Endothelial cell (in vitro differentiated cells): ENCODE data around the gene TMEM179. TPM values are rescaled to one million over a fixed set of nuclear protein-coding genes. Genes with fewer than 3 reads are reported as not detected.

Experiments
- DNase-seq: peaks from one replicate; pipeline ENCODE4 v3.0.0; 2021; ENCODE audit warnings: low spot score
- H3K27ac Mint-ChIP-seq: one replicate; pipeline ENCODE4 v1.8.0; 2021; ENCODE audit warnings: mixed read lengths, inconsistent platforms; ENCODE audit not compliant: unreplicated experiment
- H3K27me3 Mint-ChIP-seq: one replicate; pipeline ENCODE4 v1.8.0; 2021; ENCODE audit warnings: mild to moderate bottlenecking, moderate library complexity, mixed read lengths, inconsistent platforms; ENCODE audit not compliant: unreplicated experiment
- H3K36me3 Mint-ChIP-seq: one replicate; pipeline ENCODE4 v1.8.0; 2021; ENCODE audit warnings: mild to moderate bottlenecking, low read depth, mixed read lengths, inconsistent platforms; ENCODE audit not compliant: unreplicated experiment
- H3K4me1 Mint-ChIP-seq: one replicate; pipeline ENCODE4 v1.8.0; 2021; ENCODE audit warnings: mild to moderate bottlenecking, mixed read lengths, inconsistent platforms; ENCODE audit not compliant: unreplicated experiment
- H3K4me3 Mint-ChIP-seq: one replicate; pipeline ENCODE4 v1.8.0; 2021; ENCODE audit warnings: mild to moderate bottlenecking, mixed read lengths, inconsistent platforms; ENCODE audit not compliant: unreplicated experiment
- H3K9me3 Mint-ChIP-seq: one replicate; pipeline ENCODE4 v1.8.0; 2021; ENCODE audit warnings: mixed read lengths, inconsistent platforms; ENCODE audit not compliant: unreplicated experiment
- CTCF ChIP-seq: fragments of 200-600 bp; sonication (generic); IDR thresholded peaks from one replicate; pipeline ENCODE4 v1.5.0; 2021; ENCODE audit warnings: antibody characterized with exemption; ENCODE audit not compliant: unreplicated experiment
- total RNA-seq: library from RNA; stranded (reverse); fragmentation: NEBNext Ultra II Directional; extraction: Animal tissue kit (Norgen Biotek cat#: 25700); gene quantifications from one replicate; pipeline ENCODE4 v1.2.1, GENCODE V29; 2021; ENCODE audit not compliant: unreplicated experiment

TMEM179 gene
- total RNA-seq, 1 donor from 2014 or later, result 0.54 TPM

GRCh38 chr14:104549536-104550339, 54.8 kb downstream of the TMEM179 start:
- Mint-ChIP-seq H3K9me3 (no peaks in the 10 kb centered on the region), H3K4me1 (no peaks in the 10 kb centered on the region), H3K36me3 (no peaks in the 10 kb centered on the region), H3K27me3 (peaks cover 9% of the 10 kb centered on the region), H3K27ac (no peak overlapping the region), H3K4me3 (no peak overlapping the region)
- no peak for DNase-seq
- TF ChIP-seq CTCF, result no peak

- no peak overlapping the region for H3K27ac Mint-ChIP-seq
- DNase-seq, result no peak
Measured at GRCh38 chr14:104548802-104549535, 55.6 kb downstream of the TMEM179 start.

DNA sequence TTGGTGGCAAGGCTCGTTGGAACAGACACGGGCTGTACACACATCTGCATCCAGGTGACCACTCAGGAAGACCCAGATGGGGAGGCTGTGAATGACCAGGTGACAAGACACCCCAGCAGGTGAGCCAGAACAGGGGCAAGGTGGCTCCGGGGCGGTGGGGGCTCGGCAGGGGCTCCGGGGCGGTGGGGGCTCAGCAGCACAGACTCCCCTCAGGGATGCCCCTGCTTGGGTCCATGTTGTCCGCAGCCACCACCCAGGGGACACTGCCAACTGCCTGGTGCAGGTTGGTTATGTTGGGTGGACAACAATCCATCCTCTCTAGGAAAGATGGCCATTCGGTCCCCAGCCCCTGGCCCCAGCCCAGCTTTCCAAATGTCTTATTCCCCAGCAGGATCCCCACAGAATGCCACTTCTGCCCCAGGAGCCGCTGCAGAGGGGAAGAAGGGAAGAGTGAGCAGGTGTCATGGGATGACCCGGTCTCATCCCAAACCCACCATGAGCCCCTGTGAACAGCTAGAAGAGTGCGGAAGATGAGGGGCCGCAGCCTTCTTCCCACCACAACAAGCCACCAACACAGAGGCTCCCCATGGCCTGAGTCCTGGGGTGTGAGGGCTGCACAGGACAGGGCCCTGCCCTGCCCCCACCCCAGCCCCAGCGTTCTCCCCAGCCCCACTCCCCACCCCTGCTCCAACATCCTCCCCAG, 56.4 kb downstream of the TMEM179 start:
- Mint-ChIP-seq H3K36me3 (no peaks in the 10 kb centered on the region), H3K4me1 (no peaks in the 10 kb centered on the region), H3K27ac (no peak overlapping the region), H3K27me3 (peaks cover 9% of the 10 kb centered on the region), H3K9me3 (no peaks in the 10 kb centered on the region), H3K4me3 (no peak overlapping the region)
- DNase-seq, result no peak
- no peak for TF ChIP-seq CTCF

More at GRCh38 chr14:104548802-104549535, 55.6 kb downstream of the TMEM179 start:
- no peak for TF ChIP-seq CTCF
- Mint-ChIP-seq H3K9me3 (no peaks in the 10 kb centered on the region), H3K4me3 (no peak overlapping the region), H3K36me3 (no peaks in the 10 kb centered on the region), H3K4me1 (no peaks in the 10 kb centered on the region), H3K27me3 (peaks cover 9% of the 10 kb centered on the region)

GRCh38 chr14:104547310-104547997, 57.1 kb downstream of the TMEM179 start:
- H3K36me3 Mint-ChIP-seq, result no peaks in the 10 kb centered on the region
- no peaks in the 10 kb centered on the region for H3K4me1 Mint-ChIP-seq
- no peak for TF ChIP-seq CTCF
- no peak overlapping the region for H3K4me3 Mint-ChIP-seq
- peaks cover 8% of the 10 kb centered on the region for H3K27me3 Mint-ChIP-seq
- no peaks in the 10 kb centered on the region for H3K9me3 Mint-ChIP-seq
- H3K27ac Mint-ChIP-seq, result no peak overlapping the region
- DNase-seq, result no peak
